Measurements from ENCODE around the gene CHFR.
"Not testable (repeated sequence)": the region's sequence is repeated elsewhere in the genome, so short reads cannot be mapped to it uniquely, and the experiment has no call there.

The CHFR gene

DNA sequence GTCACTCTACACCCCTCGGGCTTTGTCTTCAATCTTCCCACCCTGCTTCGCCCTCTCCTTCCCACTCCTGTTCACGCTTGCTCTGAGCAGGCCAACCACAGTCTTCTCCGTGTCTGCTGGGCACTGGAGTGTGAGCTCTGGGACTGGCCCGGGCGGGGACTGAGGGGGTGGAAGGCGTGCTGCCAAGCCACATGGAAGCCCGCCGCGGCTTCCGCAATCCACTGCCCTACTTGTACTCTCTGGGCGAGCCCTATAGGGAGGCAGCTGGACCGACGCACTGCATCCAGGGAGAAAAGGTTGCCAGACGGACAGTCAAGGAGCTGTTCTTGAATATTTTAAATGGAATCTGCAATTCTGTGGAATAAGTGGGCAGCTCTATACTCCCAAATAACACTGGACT lies 83.5 kb downstream of the CHFR start:
- TF ChIP-seq, protein P1, sequence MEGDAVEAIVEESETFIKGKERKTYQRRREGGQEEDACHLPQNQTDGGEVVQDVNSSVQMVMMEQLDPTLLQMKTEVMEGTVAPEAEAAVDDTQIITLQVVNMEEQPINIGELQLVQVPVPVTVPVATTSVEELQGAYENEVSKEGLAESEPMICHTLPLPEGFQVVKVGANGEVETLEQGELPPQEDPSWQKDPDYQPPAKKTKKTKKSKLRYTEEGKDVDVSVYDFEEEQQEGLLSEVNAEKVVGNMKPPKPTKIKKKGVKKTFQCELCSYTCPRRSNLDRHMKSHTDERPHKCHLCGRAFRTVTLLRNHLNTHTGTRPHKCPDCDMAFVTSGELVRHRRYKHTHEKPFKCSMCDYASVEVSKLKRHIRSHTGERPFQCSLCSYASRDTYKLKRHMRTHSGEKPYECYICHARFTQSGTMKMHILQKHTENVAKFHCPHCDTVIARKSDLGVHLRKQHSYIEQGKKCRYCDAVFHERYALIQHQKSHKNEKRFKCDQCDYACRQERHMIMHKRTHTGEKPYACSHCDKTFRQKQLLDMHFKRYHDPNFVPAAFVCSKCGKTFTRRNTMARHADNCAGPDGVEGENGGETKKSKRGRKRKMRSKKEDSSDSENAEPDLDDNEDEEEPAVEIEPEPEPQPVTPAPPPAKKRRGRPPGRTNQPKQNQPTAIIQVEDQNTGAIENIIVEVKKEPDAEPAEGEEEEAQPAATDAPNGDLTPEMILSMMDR (IDR thresholded peaks at IDR 0.05; ENCODE audit: low read depth, low read length): no peak
- no peak for DNase-seq (ENCODE audit: extremely low read depth, low read depth)

DNA sequence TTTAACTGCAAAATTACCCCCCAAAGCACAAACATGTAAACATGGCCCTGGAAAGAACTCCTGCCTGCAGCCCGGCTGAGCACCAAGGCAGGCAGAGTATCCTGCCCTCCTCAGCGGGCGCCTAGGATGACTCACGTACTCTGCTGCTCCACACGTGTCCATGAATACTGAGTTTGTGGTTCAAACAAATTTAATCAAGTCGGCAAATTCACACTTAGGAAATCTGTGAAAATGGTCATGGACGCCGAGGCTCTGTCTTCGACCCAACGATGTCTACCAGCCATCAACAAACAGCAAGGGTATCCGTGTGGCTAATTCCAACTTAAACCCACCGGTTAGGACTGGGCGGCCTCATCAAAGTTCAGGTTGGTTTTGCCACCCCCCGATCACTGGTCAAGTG lies 84.3 kb downstream of the CHFR start:
- TF ChIP-seq, protein P1 (IDR thresholded peaks at IDR 0.05; ENCODE audit: low read depth, low read length): no peak
- no peak for DNase-seq (ENCODE audit: extremely low read depth, low read depth)

DNA sequence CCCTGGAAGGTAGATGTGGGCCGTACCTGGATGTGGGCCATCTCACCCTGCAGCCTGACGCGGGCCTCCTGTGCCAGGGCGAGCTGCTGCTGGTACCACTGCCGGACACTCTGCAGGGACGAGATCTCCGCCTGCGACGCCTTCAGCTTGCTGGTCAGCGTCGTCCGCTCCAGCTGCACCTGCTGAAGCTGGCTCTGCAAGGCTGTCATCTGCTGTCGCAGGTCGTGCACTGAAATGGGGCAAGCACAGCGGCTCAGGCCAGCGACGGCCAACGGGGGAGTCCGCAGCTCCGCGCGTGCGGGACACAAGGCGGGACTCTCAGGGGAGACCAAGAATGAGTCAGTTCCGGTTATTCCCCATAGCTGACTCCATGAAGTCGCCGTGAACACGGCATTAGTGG lies 85.7 kb downstream of the CHFR start:
- TF ChIP-seq, protein P1 (IDR thresholded peaks at IDR 0.05; ENCODE audit: low read depth, low read length): no peak
- no peak for DNase-seq (ENCODE audit: extremely low read depth, low read depth)

DNA sequence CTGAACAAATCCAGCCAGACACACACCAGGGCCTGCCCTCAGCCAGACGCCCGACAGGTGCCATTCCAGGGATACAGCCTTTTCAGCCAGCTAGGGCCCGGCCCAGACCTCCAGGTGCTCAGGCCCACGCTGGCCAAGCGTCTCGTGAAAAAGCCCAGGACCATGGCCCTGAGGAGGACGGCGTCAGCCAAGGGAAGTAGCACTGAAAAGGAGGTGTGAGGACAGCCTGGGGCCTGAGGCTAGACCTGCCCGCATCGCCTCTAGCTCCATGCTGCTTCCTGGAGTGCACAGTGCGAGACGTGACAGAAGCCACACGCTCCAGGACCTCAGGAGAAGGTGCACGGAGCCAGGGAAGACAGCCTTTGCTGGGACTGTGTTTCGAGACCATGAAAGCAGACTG lies 88.6 kb downstream of the CHFR start:
- TF ChIP-seq, protein P1 (IDR thresholded peaks at IDR 0.05; ENCODE audit: low read depth, low read length): no peak
- no peak for DNase-seq (ENCODE audit: extremely low read depth, low read depth)

DNA sequence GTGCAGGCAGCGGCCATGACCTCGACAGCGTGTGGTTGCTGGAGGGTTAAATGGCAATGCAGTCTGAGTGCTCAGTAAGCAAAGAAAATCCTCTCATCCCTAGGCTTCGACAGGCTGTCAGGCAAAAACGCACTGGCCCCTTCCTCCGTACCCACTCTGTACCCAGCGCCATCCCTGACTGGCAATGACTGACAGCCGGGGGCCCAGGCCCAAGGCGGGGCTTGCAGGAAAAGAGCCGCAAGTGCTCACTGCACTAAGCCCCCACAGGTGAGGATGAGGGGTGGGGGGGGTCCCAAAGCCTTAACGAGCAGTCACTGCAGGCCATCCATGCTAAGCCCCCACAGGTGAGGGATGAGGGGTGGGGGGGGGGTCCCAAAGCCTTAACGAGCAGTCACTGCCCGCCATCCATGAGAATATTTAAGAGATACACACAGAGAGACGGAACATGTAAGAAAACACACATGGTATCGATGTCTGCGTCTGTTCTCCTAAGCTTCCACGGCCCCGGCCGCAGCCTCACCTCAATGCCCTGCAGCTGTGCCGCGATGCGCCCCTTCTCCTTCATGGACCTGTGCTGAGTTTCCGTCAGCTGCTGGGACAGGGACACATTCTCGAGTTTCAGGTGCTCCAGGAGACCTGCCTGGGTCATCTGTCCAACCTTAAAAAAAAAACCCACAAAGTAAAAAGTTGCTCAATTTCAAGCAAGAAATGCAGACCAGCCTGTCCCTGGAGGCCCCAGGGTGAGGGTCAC lies 89.4 kb downstream of the CHFR start:
- no peak for DNase-seq (ENCODE audit: extremely low read depth, low read depth)
- TF ChIP-seq, protein P1 (IDR thresholded peaks at IDR 0.05; ENCODE audit: low read depth, low read length): no peak

DNA sequence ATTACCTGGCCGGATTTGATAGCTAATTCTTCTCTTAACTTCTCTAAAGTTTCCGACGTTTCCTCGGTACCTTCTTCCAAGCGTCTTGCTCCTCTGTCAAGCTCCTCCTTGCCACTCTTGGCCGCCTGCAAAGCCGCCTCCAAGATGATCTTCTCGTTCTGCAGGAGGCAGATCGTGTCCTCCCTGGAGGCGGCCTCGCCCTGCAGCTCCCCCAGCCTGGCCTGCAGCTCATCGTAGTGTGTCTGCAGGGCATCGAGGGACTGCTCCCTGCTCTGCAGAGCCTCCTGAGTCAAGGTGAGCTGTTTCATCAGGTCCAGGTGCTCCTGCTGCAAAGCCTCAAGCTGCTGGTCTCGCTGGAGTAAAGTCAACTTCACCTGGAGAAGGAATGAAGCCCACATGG lies 91.6 kb downstream of the CHFR start:
- DNase-seq (ENCODE audit: extremely low read depth, low read depth): no peak
- TF ChIP-seq, protein P1 (IDR thresholded peaks at IDR 0.05; ENCODE audit: low read depth, low read length): no peak

DNA sequence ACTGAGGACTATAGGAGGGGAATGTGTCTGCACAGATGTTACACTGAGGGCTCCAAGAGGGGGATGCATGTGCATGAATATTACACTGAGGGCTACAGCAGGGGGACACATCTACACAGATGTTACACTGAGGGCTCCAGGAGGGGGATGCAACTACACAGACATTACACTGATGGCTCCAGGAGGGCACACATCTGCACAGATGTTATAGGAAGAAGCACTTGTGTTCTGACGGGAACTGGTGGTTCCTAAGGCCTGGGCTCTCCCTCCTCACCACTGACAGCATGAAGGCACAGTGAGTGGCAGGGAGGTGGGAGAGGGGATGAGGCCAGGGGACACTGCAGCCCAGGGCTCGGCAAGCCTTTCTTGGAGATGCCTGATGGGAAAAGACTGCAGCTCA lies 95.5 kb downstream of the CHFR start:
- DNase-seq (ENCODE audit: extremely low read depth, low read depth): not testable (repeated sequence)

DNA sequence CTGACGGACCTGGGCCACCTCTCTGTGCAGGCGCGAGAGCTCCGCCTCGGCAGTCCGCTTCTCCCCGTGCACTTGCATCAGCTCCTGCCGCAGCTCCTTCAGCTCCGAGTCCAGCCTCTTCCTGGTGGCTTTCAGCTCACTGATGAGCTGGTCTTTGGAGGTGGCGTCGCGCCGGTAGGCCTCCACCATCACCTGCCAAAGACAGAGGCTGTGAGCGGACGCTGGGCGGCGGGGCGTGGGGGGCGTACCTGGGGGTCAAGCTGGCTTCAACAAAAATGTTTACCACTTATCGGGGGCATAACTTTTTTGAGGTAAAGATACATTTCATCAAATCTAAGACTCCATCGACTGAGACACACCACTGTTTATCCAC lies 98.3 kb downstream of the CHFR start:
- TF ChIP-seq, protein P1 (IDR thresholded peaks at IDR 0.05; ENCODE audit: low read depth, low read length): no peak
- no peak for DNase-seq (ENCODE audit: extremely low read depth, low read depth)
